NCI-H460 (cell line): ENCODE measurements around the gene NREP. TPM values are rescaled to one million over a fixed set of nuclear protein-coding genes. Genes with fewer than 3 reads are reported as not detected.
"Not testable (repeated sequence)": the region's sequence is repeated elsewhere in the genome, so short reads cannot be mapped to it uniquely, and the experiment has no call there.

Experiments used
- DNase-seq: peaks from one replicate; pipeline ENCODE4 v3.0.0-alpha.2; 2016; ENCODE audit warnings: low read depth; ENCODE audit errors: extremely low read depth
- total RNA-seq: library from RNA; depleted of rRNA; stranded (reverse); fragments of >200 nt; shearing (Covaris generic); gene quantifications from 2 replicates; pipeline ENCODE4 v1.2.3, GENCODE V29; 2014

Gene NREP
- total RNA-seq, 1 experiment from 2014 or later, result 23.0 TPM

- DNase-seq, result no peak
Measured at GRCh38 chr5:111741278-111741677, 15.7 kb downstream of the NREP start.

- no peak for DNase-seq
Measured at GRCh38 chr5:111739416-111739815, 17.6 kb downstream of the NREP start.

- no peak for DNase-seq
Measured at GRCh38 chr5:111738118-111738517, 18.9 kb downstream of the NREP start.

GRCh38 chr5:111737716-111738115, 19.3 kb downstream of the NREP start:
- DNase-seq, result no peak

GRCh38 chr5:111735583-111736270, 21.3 kb downstream of the NREP start:
- DNase-seq, result peak; percentile 26

- no peak for DNase-seq
Measured at GRCh38 chr5:111734597-111734996, 22.4 kb downstream of the NREP start.

GRCh38 chr5:111734013-111734412, 23.0 kb downstream of the NREP start:
- no peak for DNase-seq

- DNase-seq, result no peak
Measured at GRCh38 chr5:111733571-111733970, 23.4 kb downstream of the NREP start.

- no peak for DNase-seq
Measured at GRCh38 chr5:111731638-111732037, 25.4 kb downstream of the NREP start.

- no peak for DNase-seq
Measured at GRCh38 chr5:111730659-111731382, 26.2 kb downstream of the NREP start.

GRCh38 chr5:111728941-111729340, 28.1 kb downstream of the NREP start:
- DNase-seq, result no peak

GRCh38 chr5:111726986-111727385, 30.0 kb downstream of the NREP start:
- no peak for DNase-seq

- no peak for DNase-seq
Measured at GRCh38 chr5:111722140-111722539, 34.9 kb downstream of the NREP start.

GRCh38 chr5:111720333-111720890, 36.6 kb downstream of the NREP start:
- no peak for DNase-seq

GRCh38 chr5:111719773-111720172, 37.2 kb downstream of the NREP start:
- DNase-seq, result no peak

GRCh38 chr5:111716789-111717188, 40.2 kb downstream of the NREP start:
- DNase-seq, result not testable (repeated sequence)

- no peak for DNase-seq
Measured at GRCh38 chr5:111707630-111708164, 49.3 kb downstream of the NREP start.

GRCh38 chr5:111706345-111706744, 50.6 kb downstream of the NREP start:
- DNase-seq, result no peak

- DNase-seq, result no peak
Measured at GRCh38 chr5:111704452-111705085, 52.4 kb downstream of the NREP start.

GRCh38 chr5:111703662-111704061, 53.3 kb downstream of the NREP start:
- DNase-seq, result no peak

- no peak for DNase-seq
Measured at GRCh38 chr5:111699976-111700375, 57.0 kb downstream of the NREP start.
